ENCODE measurements around the gene ZNF536. TPM values are rescaled to one million over a fixed set of nuclear protein-coding genes. Genes with fewer than 3 reads are reported as not detected.

ZNF536 gene
- total RNA-seq, 4 donors from 2014 or later, result 30.8 to 48.7 (median 40.8) TPM

GRCh38 chr19:30556230-30556711 is 184.1 kb downstream of the ZNF536 start:
- 32 to 38% methylated on average over 6 of the region's 6 CpGs for WGBS, 2 donors

GRCh38 chr19:30557212-30557611 is 185.0 kb downstream of the ZNF536 start:
- TF ChIP-seq EP300 (IDR thresholded peaks at IDR 0.05) (no peak), CTCF (IDR thresholded peaks at IDR 0.05) (no peak), POLR2A (IDR thresholded peaks at IDR 0.05) (no peak)
- H3K9me3 ChIP-seq, result no peaks in the 10 kb centered on the region
- WGBS, 2 donors, result 80 to 87% methylated on average over 4 of the region's 4 CpGs
- H3K27ac ChIP-seq, result peak overlapping the region in 3 of 4 donors; percentile 42 to 64 (median 53)
- no peaks in the 10 kb centered on the region for H3K27me3 ChIP-seq
- no peak for DNase-seq (ENCODE audit: low spot score in 2 of 2)
- H3K36me3 ChIP-seq, result no peaks in the 10 kb centered on the region
- H3K4me1 ChIP-seq, result peaks cover 0 to 18% (median 0%) of the 10 kb centered on the region in 4 donors
- H3K4me3 ChIP-seq, result no peak overlapping the region

More at GRCh38 chr19:30556230-30556711, 184.1 kb downstream of the ZNF536 start:
- no peak for DNase-seq (ENCODE audit: low spot score in 2 of 2)
- no peak for TF ChIP-seq POLR2A (IDR thresholded peaks at IDR 0.05)
- no peak for TF ChIP-seq CTCF (IDR thresholded peaks at IDR 0.05)
- TF ChIP-seq EP300 (IDR thresholded peaks at IDR 0.05), result no peak
- H3K36me3 ChIP-seq, result no peaks in the 10 kb centered on the region
- no peak overlapping the region for H3K4me3 ChIP-seq
- H3K9me3 ChIP-seq, result no peaks in the 10 kb centered on the region
- H3K4me1 ChIP-seq, result peaks cover 0 to 18% (median 0%) of the 10 kb centered on the region in 4 donors
- H3K27ac ChIP-seq, result peak overlapping the region in 3 of 4 donors; percentile 21 to 64 (median 53)
- no peaks in the 10 kb centered on the region for H3K27me3 ChIP-seq

- TF ChIP-seq CTCF (IDR thresholded peaks at IDR 0.05), result no peak
- no peak for TF ChIP-seq POLR2A (IDR thresholded peaks at IDR 0.05)
- TF ChIP-seq EP300 (IDR thresholded peaks at IDR 0.05), result no peak
- H3K9me3 ChIP-seq, result no peaks in the 10 kb centered on the region
- no peak for DNase-seq (ENCODE audit: low spot score in 2 of 2)
- H3K4me1 ChIP-seq, result peaks cover 0 to 18% (median 0%) of the 10 kb centered on the region in 4 donors
- no peak overlapping the region for H3K4me3 ChIP-seq
- 77 to 79% methylated on average over 13 of the region's 13 CpGs for WGBS, 2 donors
- H3K27ac ChIP-seq, result peak overlapping the region in 2 of 4 donors; percentile 34 to 64
- H3K27me3 ChIP-seq, result no peaks in the 10 kb centered on the region
- no peaks in the 10 kb centered on the region for H3K36me3 ChIP-seq
Observed at GRCh38 chr19:30557927-30558557, 185.9 kb downstream of the ZNF536 start.

GRCh38 chr19:30558793-30559192 is 186.6 kb downstream of the ZNF536 start:
- no peaks in the 10 kb centered on the region for H3K9me3 ChIP-seq
- WGBS, 2 donors, result 88 to 94% methylated on average over 6 of the region's 6 CpGs
- H3K4me1 ChIP-seq, result peaks cover 0 to 18% (median 0%) of the 10 kb centered on the region in 4 donors
- H3K36me3 ChIP-seq, result no peaks in the 10 kb centered on the region
- peak overlapping the region in 1 of 4 donors; percentile 41 for H3K27ac ChIP-seq
- H3K4me3 ChIP-seq, result no peak overlapping the region
- DNase-seq (ENCODE audit: low spot score in 2 of 2), result no peak
- no peaks in the 10 kb centered on the region for H3K27me3 ChIP-seq
- TF ChIP-seq EP300 (IDR thresholded peaks at IDR 0.05) (no peak), POLR2A (IDR thresholded peaks at IDR 0.05) (no peak), CTCF (IDR thresholded peaks at IDR 0.05) (no peak)

- DNase-seq (ENCODE audit: low spot score in 2 of 2), result no peak
- H3K4me1 ChIP-seq, result peaks cover 0 to 25% (median 0%) of the 10 kb centered on the region in 4 donors
- H3K27ac ChIP-seq, result peak overlapping the region in 1 of 4 donors; percentile 41
- no peaks in the 10 kb centered on the region for H3K36me3 ChIP-seq
- H3K4me3 ChIP-seq, result no peak overlapping the region
- TF ChIP-seq EP300 (IDR thresholded peaks at IDR 0.05), result no peak
- TF ChIP-seq POLR2A (IDR thresholded peaks at IDR 0.05), result no peak
- no peak for TF ChIP-seq CTCF (IDR thresholded peaks at IDR 0.05)
- no peaks in the 10 kb centered on the region for H3K27me3 ChIP-seq
- H3K9me3 ChIP-seq, result no peaks in the 10 kb centered on the region
- WGBS, 2 donors, result 68 to 86% methylated on average over 9 of the region's 9 CpGs
Observed at GRCh38 chr19:30559446-30559845, 187.3 kb downstream of the ZNF536 start.

All from tibial nerve (tissue), 4 donors.